Caco-2 (cell line): ENCODE data around the gene BRAF. TPM values are rescaled to one million over a fixed set of nuclear protein-coding genes. Genes with fewer than 3 reads are reported as not detected.
A peak's percentile ranks its signal among the peaks of the same experiment; 100 is the strongest.

Experiments used
- BruUV-seq: library from RNA; stranded (reverse); fragments of 400-500 nt; replicated peaks from 2 replicates; lab custom pipeline; 2021; lab: Mats Ljungman, UMichigan
- CTCF ChIA-PET: fragments of 300-600 bp; sonication (Branson Sonifier 250); formaldehyde crosslinking; loops from one replicate; lab custom pipeline; 2022; ENCODE audit warnings: antibody characterized with exemption; lab: Charles Lee
- POLR2A ChIA-PET: fragments of 300-600 bp; sonication (Branson Sonifier 250); formaldehyde crosslinking; loops from one replicate; lab custom pipeline; 2022; ENCODE audit warnings: antibody characterized with exemption; lab: Charles Lee
- DNase-seq, 2 experiments: peaks; one replicate each; pipeline versions ENCODE4 v3.0.0 to v3.0.0-alpha.2; 2020 to 2022
- H3K27me3 ChIP-seq: replicated peaks from 2 replicates; pipeline ENCODE4 v1.6.0; 2011; ENCODE audit warnings: low read length; ENCODE audit not compliant: control insufficient read depth, insufficient read depth
- H3K36me3 ChIP-seq: 2 replicates; pipeline ENCODE4 v1.5.1; 2011; ENCODE audit warnings: low read length; ENCODE audit not compliant: control insufficient read depth, insufficient read depth
- H3K4me1 ChIP-seq: fragments of 250-450 bp; sonication (Bioruptor Pico); 2 replicates; pipeline ENCODE4 v1.5.1; 2020; ENCODE audit warnings: mild to moderate bottlenecking
- H3K4me3 ChIP-seq: 2 replicates; pipeline ENCODE4 v1.5.1; 2011; ENCODE audit warnings: low read depth, mild to moderate bottlenecking, control low read depth, low read length
- H3K9me3 ChIP-seq: fragments of 250-450 bp; sonication (Bioruptor Pico); 2 replicates; pipeline ENCODE4 v1.5.1; 2020; ENCODE audit warnings: mild to moderate bottlenecking, moderate library complexity
- H3K27ac Mint-ChIP-seq: one replicate; pipeline ENCODE4 v1.8.0; 2022; ENCODE audit warnings: mixed read lengths; ENCODE audit not compliant: unreplicated experiment
- H3K27me3 Mint-ChIP-seq: one replicate; pipeline ENCODE4 v1.8.0; 2022; ENCODE audit warnings: mixed read lengths; ENCODE audit not compliant: insufficient read depth, unreplicated experiment
- H3K36me3 Mint-ChIP-seq: one replicate; pipeline ENCODE4 v1.8.0; 2022; ENCODE audit warnings: mild to moderate bottlenecking, mixed read lengths; ENCODE audit not compliant: insufficient read depth, unreplicated experiment
- H3K4me1 Mint-ChIP-seq: one replicate; pipeline ENCODE4 v1.8.0; 2022; ENCODE audit warnings: low read depth, mixed read lengths; ENCODE audit not compliant: unreplicated experiment
- H3K4me3 Mint-ChIP-seq: one replicate; pipeline ENCODE4 v1.8.0; 2022; ENCODE audit warnings: mild to moderate bottlenecking, moderate library complexity, mixed read lengths; ENCODE audit not compliant: unreplicated experiment
- H3K9me3 Mint-ChIP-seq: one replicate; pipeline ENCODE4 v1.8.0; 2022; ENCODE audit warnings: mixed read lengths; ENCODE audit not compliant: unreplicated experiment
- CTCF ChIP-seq, 2 experiments: fragments of 200-600 bp in 1 of 2; IDR thresholded peaks; 1 replicate in 1 of 2; 2 replicates in 1 of 2; pipeline versions ENCODE4 v1.5.1 to v1.8.0; 2011 to 2022; ENCODE audit warnings: antibody characterized with exemption in 1 of 2, control low read depth in 1 of 2, inconsistent platforms in 1 of 2, low read depth in 1 of 2, low read length in 1 of 2, mild to moderate bottlenecking in 1 of 2, moderate library complexity in 1 of 2; ENCODE audit not compliant: insufficient read depth in 1 of 2, severe bottlenecking in 1 of 2, unreplicated experiment in 1 of 2
- intact Hi-C: fragments of 100-400 bp; cut with micrococcal nuclease; formaldehyde crosslinking; loops from one replicate; pipeline ENCODE4 v1.10.0; 2022; ENCODE audit not compliant: unreplicated experiment
- total RNA-seq: library from RNA; stranded (reverse); gene quantifications from 2 replicates; pipeline ENCODE4 v1.2.3, GENCODE V29; 2022

Gene BRAF
- total RNA-seq, 1 experiment from 2014 or later, result 38.5 TPM

GRCh38 chr7:140923358-140924006, 1.2 kb downstream of the BRAF start:
- no peak for TF ChIP-seq CTCF (IDR thresholded peaks at IDR 0.05; ENCODE audit: insufficient read depth in 1 of 2, low read depth in 1 of 2, low read length in 1 of 2, severe bottlenecking in 1 of 2, unreplicated experiment in 1 of 2)
- peak in 1 of 2 experiments; percentile 8 for DNase-seq
- no peaks in the 10 kb centered on the region for H3K4me1 Mint-ChIP-seq
- no peaks in the 10 kb centered on the region for H3K27me3 Mint-ChIP-seq
- H3K9me3 Mint-ChIP-seq, result no peaks in the 10 kb centered on the region
- H3K27ac Mint-ChIP-seq, result no peak overlapping the region
- POLR2A ChIA-PET, result interaction anchor here (0.5 to 1.2 kb wide), 3 partner anchors 11 to 236 kb away, joined by 3 to 5 read pairs (median 3); no protein-coding TSS in a partner anchor
- CTCF ChIA-PET, result interaction anchor here (0.6 to 2.3 kb wide), 8 partner anchors 10 to 1325 kb away, joined by 3 to 12 read pairs (median 6); partner anchors contain the start of gene MRPS33
- intact Hi-C loops, result loop anchor here (1.0 to 5.0 kb wide), 5 partner anchors 10 to 112 kb away; partner anchors contain the start of gene MRPS33
- H3K9me3 ChIP-seq, result no peaks in the 10 kb centered on the region
- H3K4me3 Mint-ChIP-seq, result no peak overlapping the region
- peak overlapping the region; percentile 71 for H3K4me3 ChIP-seq
- H3K36me3 ChIP-seq, result no peaks in the 10 kb centered on the region
- H3K4me1 ChIP-seq, result no peaks in the 10 kb centered on the region
- no TSS peak for BruUV-seq
- no peaks in the 10 kb centered on the region for H3K27me3 ChIP-seq
- no peaks in the 10 kb centered on the region for H3K36me3 Mint-ChIP-seq

- Mint-ChIP-seq H3K27ac (no peak overlapping the region), H3K27me3 (no peaks in the 10 kb centered on the region), H3K4me3 (no peak overlapping the region), H3K9me3 (no peaks in the 10 kb centered on the region), H3K36me3 (no peaks in the 10 kb centered on the region), H3K4me1 (no peaks in the 10 kb centered on the region)
- Histone ChIP-seq H3K4me1 (no peaks in the 10 kb centered on the region), H3K36me3 (no peaks in the 10 kb centered on the region), H3K4me3 (peak overlapping the region; percentile 71), H3K27me3 (no peaks in the 10 kb centered on the region), H3K9me3 (no peaks in the 10 kb centered on the region)
- TF ChIP-seq CTCF (IDR thresholded peaks at IDR 0.05; ENCODE audit: insufficient read depth in 1 of 2, low read depth in 1 of 2, low read length in 1 of 2, severe bottlenecking in 1 of 2, unreplicated experiment in 1 of 2), result no peak
- CTCF ChIA-PET, result interaction anchor here (0.6 to 2.3 kb wide), 3 partner anchors 61 to 1326 kb away, joined by 3 to 12 read pairs (median 6); no protein-coding TSS in a partner anchor
- POLR2A ChIA-PET, result interaction anchor here (1.2 kb wide), 1 partner anchor 81 kb away, joined by 5 read pairs; no protein-coding TSS in a partner anchor
- BruUV-seq, result TSS peak; percentile 26
- DNase-seq, result no peak
- intact Hi-C loops, result loop anchor here (5.0 kb wide), 2 partner anchors 54 to 91 kb away; no protein-coding TSS in a partner anchor
These were observed 1.9 kb downstream of the BRAF start for GRCh38 chr7:140922741-140923345.

GRCh38 chr7:140920745-140921144, 4.0 kb downstream of the BRAF start:
- intact Hi-C loops, result loop anchor here (5.0 kb wide), 2 partner anchors 57 to 88 kb away; no protein-coding TSS in a partner anchor
- no peak for DNase-seq
- Mint-ChIP-seq H3K27me3 (no peaks in the 10 kb centered on the region), H3K4me3 (no peak overlapping the region), H3K36me3 (no peaks in the 10 kb centered on the region), H3K27ac (no peak overlapping the region), H3K4me1 (no peaks in the 10 kb centered on the region), H3K9me3 (no peaks in the 10 kb centered on the region)
- Histone ChIP-seq H3K4me1 (no peaks in the 10 kb centered on the region), H3K9me3 (no peaks in the 10 kb centered on the region), H3K27me3 (no peaks in the 10 kb centered on the region), H3K4me3 (no peak overlapping the region), H3K36me3 (no peaks in the 10 kb centered on the region)
- no TSS peak for BruUV-seq
- no peak for TF ChIP-seq CTCF (IDR thresholded peaks at IDR 0.05; ENCODE audit: insufficient read depth in 1 of 2, low read depth in 1 of 2, low read length in 1 of 2, severe bottlenecking in 1 of 2, unreplicated experiment in 1 of 2)
- ChIA-PET CTCF (no interaction called here), POLR2A (no interaction called here)
